ENCODE data around the gene ARHGAP1.
"Not testable (repeated sequence)": the region's sequence is repeated elsewhere in the genome, so short reads cannot be mapped to it uniquely, and the experiment has no call there.

ARHGAP1 gene

GRCh38 chr11:46671958-46672315 lies 28.5 kb downstream of the ARHGAP1 start:
- DNase-seq = no peak

GRCh38 chr11:46670521-46670920 lies 29.9 kb downstream of the ARHGAP1 start:
- not testable (repeated sequence) for DNase-seq

- no peak for DNase-seq
Observed at GRCh38 chr11:46669711-46670139, 30.7 kb downstream of the ARHGAP1 start.

- no peak for DNase-seq
Observed at GRCh38 chr11:46668480-46669085, 31.8 kb downstream of the ARHGAP1 start.

GRCh38 chr11:46667043-46667481 lies 33.4 kb downstream of the ARHGAP1 start:
- DNase-seq = no peak

- no peak for DNase-seq
Observed at GRCh38 chr11:46666516-46666915, 33.9 kb downstream of the ARHGAP1 start.

- DNase-seq = no peak
Observed at GRCh38 chr11:46665356-46665755, 35.1 kb downstream of the ARHGAP1 start.

- DNase-seq = no peak
Observed at GRCh38 chr11:46664612-46665011, 35.8 kb downstream of the ARHGAP1 start.

- DNase-seq = no peak
Observed at GRCh38 chr11:46663277-46663940, 37.0 kb downstream of the ARHGAP1 start.

GRCh38 chr11:46662366-46662765 lies 38.1 kb downstream of the ARHGAP1 start:
- DNase-seq = no peak

- no peak for DNase-seq
Observed at GRCh38 chr11:46661836-46662235, 38.6 kb downstream of the ARHGAP1 start.

- DNase-seq = no peak
Observed at GRCh38 chr11:46659908-46660307, 40.5 kb downstream of the ARHGAP1 start.

GRCh38 chr11:46658259-46658658 lies 42.2 kb downstream of the ARHGAP1 start:
- DNase-seq = no peak

- no peak for DNase-seq
Observed at GRCh38 chr11:46657186-46657585, 43.2 kb downstream of the ARHGAP1 start.

GRCh38 chr11:46655631-46656030 lies 44.8 kb downstream of the ARHGAP1 start:
- no peak for DNase-seq

- DNase-seq = no peak
Observed at GRCh38 chr11:46649180-46649738, 51.2 kb downstream of the ARHGAP1 start.

GRCh38 chr11:46643986-46644385 lies 56.4 kb downstream of the ARHGAP1 start:
- no peak for DNase-seq

- DNase-seq = no peak
Observed at GRCh38 chr11:46643531-46643930, 56.9 kb downstream of the ARHGAP1 start.

- DNase-seq = no peak
Observed at GRCh38 chr11:46642627-46643335, 57.6 kb downstream of the ARHGAP1 start.

GRCh38 chr11:46641639-46642038 lies 58.8 kb downstream of the ARHGAP1 start:
- DNase-seq = no peak

GRCh38 chr11:46640036-46640788 lies 60.2 kb downstream of the ARHGAP1 start:
- no peak for DNase-seq

- no peak for DNase-seq
Observed at GRCh38 chr11:46639197-46639839, 61.1 kb downstream of the ARHGAP1 start.

- no peak for DNase-seq
Observed at GRCh38 chr11:46637546-46637945, 62.9 kb downstream of the ARHGAP1 start.

Measured in COR-L47 (cell line).